Measurements from ENCODE around the gene PRKAG2. TPM values are rescaled to one million over a fixed set of nuclear protein-coding genes. Genes with fewer than 3 reads are reported as not detected.

PRKAG2 gene
- total RNA-seq, 2 donors from 2014 or later: 38.3 to 78.5 TPM

DNA sequence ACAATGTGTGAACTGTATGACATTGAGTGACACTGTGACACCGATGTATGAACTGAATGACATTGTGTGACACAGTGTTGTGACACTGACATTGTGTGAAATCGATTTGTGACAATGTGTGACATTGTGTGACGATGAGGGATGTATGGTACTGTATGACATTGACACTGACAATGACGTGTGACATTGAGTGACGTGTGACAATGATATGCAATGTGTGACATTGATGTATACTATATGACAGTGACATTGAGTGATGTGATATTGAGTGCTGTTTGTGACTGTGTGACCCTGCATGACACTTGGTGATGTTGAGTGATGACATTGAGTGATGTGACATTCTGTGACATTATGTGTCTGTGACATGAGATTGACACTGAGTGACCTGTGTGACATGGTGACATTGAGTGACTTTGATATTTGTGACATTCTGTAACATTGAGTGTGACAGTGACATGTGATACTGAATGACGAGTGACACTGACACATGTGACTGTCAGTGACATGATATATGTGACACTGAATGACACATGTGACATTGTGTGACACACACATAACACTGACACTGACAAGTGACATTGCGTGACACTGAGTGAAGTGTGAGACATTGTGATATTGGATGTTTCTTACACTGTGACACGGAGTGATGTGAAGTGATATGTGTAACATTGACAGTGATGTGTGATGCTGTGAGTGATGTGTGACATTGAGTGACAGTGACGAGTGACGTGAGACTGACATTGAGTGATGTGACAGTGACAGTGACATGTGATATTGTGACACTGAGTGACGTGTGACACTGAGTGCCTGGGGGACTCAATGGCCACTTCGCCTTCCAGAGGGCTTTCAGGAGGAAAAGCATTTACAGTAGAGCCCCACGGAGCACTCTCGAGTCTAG is 167.5 kb downstream of the PRKAG2 start:
- Histone ChIP-seq H3K4me1 (ENCODE audit: control insufficient read depth in 1 of 2, low read depth in 2 of 2) (peaks cover 4 to 25% of the 10 kb centered on the region in 2 donors), H3K4me3 (no peak overlapping the region), H3K9me3 (no peaks in the 10 kb centered on the region), H3K27me3 (replicated peaks; ENCODE audit: insufficient read depth) (no peaks in the 10 kb centered on the region), H3K36me3 (no peaks in the 10 kb centered on the region), H3K27ac (no peak overlapping the region)
- no peak for ATAC-seq (ENCODE audit: insufficient number of reproducible peaks, low FRiP score, low read depth)
- TF ChIP-seq, protein P1, sequence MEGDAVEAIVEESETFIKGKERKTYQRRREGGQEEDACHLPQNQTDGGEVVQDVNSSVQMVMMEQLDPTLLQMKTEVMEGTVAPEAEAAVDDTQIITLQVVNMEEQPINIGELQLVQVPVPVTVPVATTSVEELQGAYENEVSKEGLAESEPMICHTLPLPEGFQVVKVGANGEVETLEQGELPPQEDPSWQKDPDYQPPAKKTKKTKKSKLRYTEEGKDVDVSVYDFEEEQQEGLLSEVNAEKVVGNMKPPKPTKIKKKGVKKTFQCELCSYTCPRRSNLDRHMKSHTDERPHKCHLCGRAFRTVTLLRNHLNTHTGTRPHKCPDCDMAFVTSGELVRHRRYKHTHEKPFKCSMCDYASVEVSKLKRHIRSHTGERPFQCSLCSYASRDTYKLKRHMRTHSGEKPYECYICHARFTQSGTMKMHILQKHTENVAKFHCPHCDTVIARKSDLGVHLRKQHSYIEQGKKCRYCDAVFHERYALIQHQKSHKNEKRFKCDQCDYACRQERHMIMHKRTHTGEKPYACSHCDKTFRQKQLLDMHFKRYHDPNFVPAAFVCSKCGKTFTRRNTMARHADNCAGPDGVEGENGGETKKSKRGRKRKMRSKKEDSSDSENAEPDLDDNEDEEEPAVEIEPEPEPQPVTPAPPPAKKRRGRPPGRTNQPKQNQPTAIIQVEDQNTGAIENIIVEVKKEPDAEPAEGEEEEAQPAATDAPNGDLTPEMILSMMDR (IDR thresholded peaks at IDR 0.05): no peak
- no peak for DNase-seq (ENCODE audit: low spot score)

DNA sequence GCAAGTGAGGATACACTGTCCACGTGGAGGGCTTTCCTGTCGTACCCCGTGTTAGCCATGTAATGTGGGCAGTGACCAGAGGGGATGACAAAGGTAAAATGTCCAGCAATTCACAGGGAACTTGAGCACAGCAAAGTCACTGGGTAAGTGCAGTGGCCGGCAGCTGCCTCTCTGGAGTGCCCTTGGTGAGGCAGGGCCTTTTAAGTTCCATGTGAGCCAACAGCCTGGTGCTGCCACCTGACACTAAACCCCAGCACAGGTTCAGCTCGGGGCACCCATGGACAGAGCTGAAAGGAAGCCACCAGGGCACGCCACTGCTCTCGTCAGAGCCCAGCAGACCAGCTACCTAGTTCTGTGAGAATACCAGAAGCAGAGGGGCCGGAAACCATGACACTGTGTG is 168.3 kb downstream of the PRKAG2 start:
- Histone ChIP-seq H3K27ac (no peak overlapping the region), H3K4me3 (no peak overlapping the region), H3K9me3 (no peaks in the 10 kb centered on the region), H3K27me3 (replicated peaks; ENCODE audit: insufficient read depth) (no peaks in the 10 kb centered on the region), H3K36me3 (no peaks in the 10 kb centered on the region), H3K4me1 (ENCODE audit: control insufficient read depth in 1 of 2, low read depth in 2 of 2) (peaks cover 4 to 25% of the 10 kb centered on the region in 2 donors)
- no peak for ATAC-seq (ENCODE audit: insufficient number of reproducible peaks, low FRiP score, low read depth)
- no peak for DNase-seq (ENCODE audit: low spot score)
- TF ChIP-seq, protein P1 (IDR thresholded peaks at IDR 0.05): no peak

DNA sequence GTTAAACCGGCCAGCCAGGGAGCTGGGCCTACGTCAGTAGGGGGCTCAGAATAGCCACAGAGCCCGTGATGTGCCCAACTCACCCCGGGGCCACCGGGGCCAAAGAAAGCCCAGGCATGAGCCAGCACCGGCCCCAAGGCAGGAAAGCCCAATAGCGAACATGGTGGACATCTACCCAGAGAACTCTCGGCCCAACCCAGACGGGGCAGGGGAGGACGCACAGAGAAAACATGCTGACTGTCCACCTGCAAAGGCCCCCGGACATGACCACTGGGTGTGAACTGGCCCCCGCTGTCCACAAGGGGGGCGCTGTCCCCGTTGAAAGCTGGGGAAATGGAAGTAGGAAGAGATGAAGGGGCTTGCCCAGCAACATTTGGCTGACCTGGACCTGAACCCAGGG is 169.2 kb downstream of the PRKAG2 start:
- peaks cover 4 to 23% of the 10 kb centered on the region in 2 donors for H3K4me1 ChIP-seq (ENCODE audit: control insufficient read depth in 1 of 2, low read depth in 2 of 2)
- TF ChIP-seq, protein P1 (IDR thresholded peaks at IDR 0.05): no peak
- no peak overlapping the region for H3K27ac ChIP-seq
- no peak for ATAC-seq (ENCODE audit: insufficient number of reproducible peaks, low FRiP score, low read depth)
- H3K36me3 ChIP-seq: no peaks in the 10 kb centered on the region
- no peak for DNase-seq (ENCODE audit: low spot score)
- H3K4me3 ChIP-seq: no peak overlapping the region
- H3K9me3 ChIP-seq: no peaks in the 10 kb centered on the region
- H3K27me3 ChIP-seq (replicated peaks; ENCODE audit: insufficient read depth): no peaks in the 10 kb centered on the region

DNA sequence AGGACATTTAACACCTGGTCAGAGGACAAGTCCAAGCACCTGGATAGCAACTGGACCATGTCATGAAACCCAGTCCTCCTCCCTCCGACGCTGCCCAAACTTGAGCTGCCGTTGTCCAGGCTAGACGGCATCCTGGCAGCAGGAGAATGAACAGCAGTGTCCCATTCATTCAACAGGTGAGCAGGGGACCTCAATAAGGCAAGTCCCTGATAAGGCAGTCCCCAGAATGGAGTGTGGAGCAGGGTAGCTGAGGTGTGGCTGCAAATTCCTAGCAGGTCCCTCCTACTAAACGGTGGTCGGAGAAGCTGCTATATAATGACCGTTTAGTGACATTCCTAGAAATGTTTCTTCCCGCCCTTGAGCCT is 169.8 kb downstream of the PRKAG2 start:
- ATAC-seq (ENCODE audit: insufficient number of reproducible peaks, low FRiP score, low read depth): no peak
- TF ChIP-seq, protein P1 (IDR thresholded peaks at IDR 0.05): no peak
- H3K27me3 ChIP-seq (replicated peaks; ENCODE audit: insufficient read depth): no peaks in the 10 kb centered on the region
- no peak overlapping the region for H3K4me3 ChIP-seq
- no peaks in the 10 kb centered on the region for H3K9me3 ChIP-seq
- DNase-seq (ENCODE audit: low spot score): no peak
- no peaks in the 10 kb centered on the region for H3K36me3 ChIP-seq
- H3K27ac ChIP-seq: no peak overlapping the region
- H3K4me1 ChIP-seq (ENCODE audit: control insufficient read depth in 1 of 2, low read depth in 2 of 2): peaks cover 4 to 17% of the 10 kb centered on the region in 2 donors

DNA sequence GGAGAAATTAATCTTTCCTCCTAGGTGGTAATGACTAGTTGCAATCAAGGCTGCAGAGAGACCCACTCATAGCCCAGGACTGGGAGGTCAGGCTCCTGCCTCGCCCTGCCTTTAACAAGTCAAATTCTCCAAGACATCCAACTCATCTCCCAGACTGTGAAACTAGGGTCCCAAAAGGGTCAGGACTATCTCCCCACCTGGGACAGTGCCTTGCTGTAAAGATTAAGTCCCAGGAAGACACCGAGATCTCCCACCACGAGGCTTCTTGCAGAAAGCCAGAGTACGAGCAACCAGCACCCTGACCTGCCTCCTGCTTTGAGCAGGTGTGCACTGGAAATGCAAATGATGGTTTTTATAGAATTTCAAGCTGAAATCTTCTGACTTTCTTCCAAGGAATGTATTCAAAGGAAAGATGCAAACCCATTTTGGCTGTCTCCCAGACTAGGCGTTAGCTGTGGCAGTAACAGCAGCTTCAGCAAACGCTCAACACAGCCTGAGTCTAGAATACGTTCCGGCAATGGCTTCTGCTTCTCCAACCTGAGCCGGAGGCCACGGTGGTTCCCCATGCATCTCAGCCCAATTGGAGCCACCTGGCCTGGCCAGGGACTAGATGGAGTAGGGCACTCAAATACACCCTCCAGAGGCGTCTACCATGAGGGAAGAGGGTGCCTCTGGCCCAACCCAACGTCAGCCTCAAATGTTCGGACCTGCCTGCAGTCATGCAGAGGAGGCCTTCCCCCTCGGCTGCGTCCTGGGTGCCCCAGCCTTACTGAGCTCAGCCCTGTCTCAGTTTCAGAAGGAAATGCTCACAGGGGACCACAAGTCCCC is 170.4 kb downstream of the PRKAG2 start:
- TF ChIP-seq, protein P1 (IDR thresholded peaks at IDR 0.05): no peak
- H3K4me1 ChIP-seq (ENCODE audit: control insufficient read depth in 1 of 2, low read depth in 2 of 2): peaks cover 4 to 15% of the 10 kb centered on the region in 2 donors
- H3K27me3 ChIP-seq (replicated peaks; ENCODE audit: insufficient read depth): no peaks in the 10 kb centered on the region
- no peak for DNase-seq (ENCODE audit: low spot score)
- ATAC-seq (ENCODE audit: insufficient number of reproducible peaks, low FRiP score, low read depth): no peak
- H3K9me3 ChIP-seq: no peaks in the 10 kb centered on the region
- no peak overlapping the region for H3K27ac ChIP-seq
- H3K4me3 ChIP-seq: no peak overlapping the region
- H3K36me3 ChIP-seq: no peaks in the 10 kb centered on the region
